ENCODE data around the gene MORN1.

The MORN1 gene

GRCh38 chr1:2288311-2288710 is 103.0 kb downstream of the MORN1 start:
- DNase-seq (ENCODE audit: low read depth in 1 of 2, low spot score in 1 of 2) = no peak
- no peaks in the 10 kb centered on the region for H3K27me3 ChIP-seq (ENCODE audit: insufficient read depth, poor library complexity, severe bottlenecking)
- H3K27ac ChIP-seq (replicated peaks) = no peak overlapping the region
- no peak for TF ChIP-seq POLR2AphosphoS5 (IDR thresholded peaks at IDR 0.05; ENCODE audit: low read depth)
- TF ChIP-seq, protein P1, sequence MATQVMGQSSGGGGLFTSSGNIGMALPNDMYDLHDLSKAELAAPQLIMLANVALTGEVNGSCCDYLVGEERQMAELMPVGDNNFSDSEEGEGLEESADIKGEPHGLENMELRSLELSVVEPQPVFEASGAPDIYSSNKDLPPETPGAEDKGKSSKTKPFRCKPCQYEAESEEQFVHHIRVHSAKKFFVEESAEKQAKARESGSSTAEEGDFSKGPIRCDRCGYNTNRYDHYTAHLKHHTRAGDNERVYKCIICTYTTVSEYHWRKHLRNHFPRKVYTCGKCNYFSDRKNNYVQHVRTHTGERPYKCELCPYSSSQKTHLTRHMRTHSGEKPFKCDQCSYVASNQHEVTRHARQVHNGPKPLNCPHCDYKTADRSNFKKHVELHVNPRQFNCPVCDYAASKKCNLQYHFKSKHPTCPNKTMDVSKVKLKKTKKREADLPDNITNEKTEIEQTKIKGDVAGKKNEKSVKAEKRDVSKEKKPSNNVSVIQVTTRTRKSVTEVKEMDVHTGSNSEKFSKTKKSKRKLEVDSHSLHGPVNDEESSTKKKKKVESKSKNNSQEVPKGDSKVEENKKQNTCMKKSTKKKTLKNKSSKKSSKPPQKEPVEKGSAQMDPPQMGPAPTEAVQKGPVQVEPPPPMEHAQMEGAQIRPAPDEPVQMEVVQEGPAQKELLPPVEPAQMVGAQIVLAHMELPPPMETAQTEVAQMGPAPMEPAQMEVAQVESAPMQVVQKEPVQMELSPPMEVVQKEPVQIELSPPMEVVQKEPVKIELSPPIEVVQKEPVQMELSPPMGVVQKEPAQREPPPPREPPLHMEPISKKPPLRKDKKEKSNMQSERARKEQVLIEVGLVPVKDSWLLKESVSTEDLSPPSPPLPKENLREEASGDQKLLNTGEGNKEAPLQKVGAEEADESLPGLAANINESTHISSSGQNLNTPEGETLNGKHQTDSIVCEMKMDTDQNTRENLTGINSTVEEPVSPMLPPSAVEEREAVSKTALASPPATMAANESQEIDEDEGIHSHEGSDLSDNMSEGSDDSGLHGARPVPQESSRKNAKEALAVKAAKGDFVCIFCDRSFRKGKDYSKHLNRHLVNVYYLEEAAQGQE (IDR thresholded peaks at IDR 0.05; ENCODE audit: insufficient replicate concordance, low read depth) = no peak
- no peak for TF ChIP-seq CTCF (IDR thresholded peaks at IDR 0.05; ENCODE audit: insufficient read depth, low read length)
- no peak for TF ChIP-seq SPI1 (IDR thresholded peaks at IDR 0.05; ENCODE audit: borderline replicate concordance, low read depth)
- TF ChIP-seq GABPA (IDR thresholded peaks at IDR 0.05; ENCODE audit: low read depth) = no peak
- H3K4me3 ChIP-seq (replicated peaks; ENCODE audit: insufficient read depth, low read length) = no peak overlapping the region

DNA sequence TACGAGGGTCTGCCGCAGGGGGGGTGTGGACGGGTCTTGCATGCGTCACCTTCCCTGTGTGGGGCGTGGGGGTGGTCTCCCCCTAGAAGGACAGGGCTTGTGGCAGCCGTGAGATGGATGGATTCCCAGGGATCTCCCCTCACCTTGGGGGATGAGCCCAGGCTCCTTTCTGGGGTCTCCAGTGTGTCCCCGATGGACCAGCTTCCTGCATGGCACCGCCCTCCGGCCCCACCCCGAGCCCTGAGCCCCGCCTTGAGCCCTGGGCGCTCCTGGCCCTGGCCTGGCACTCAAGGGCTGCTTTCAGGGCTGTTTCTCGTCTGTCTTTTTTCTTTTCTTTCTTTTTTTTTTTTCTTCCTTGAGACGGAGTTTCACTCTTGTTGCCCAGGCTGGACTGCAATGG is 103.7 kb downstream of the MORN1 start:
- no peaks in the 10 kb centered on the region for H3K27me3 ChIP-seq (ENCODE audit: insufficient read depth, poor library complexity, severe bottlenecking)
- H3K27ac ChIP-seq (replicated peaks) = no peak overlapping the region
- TF ChIP-seq SPI1 (IDR thresholded peaks at IDR 0.05; ENCODE audit: borderline replicate concordance, low read depth) (no peak), CTCF (IDR thresholded peaks at IDR 0.05; ENCODE audit: insufficient read depth, low read length) (no peak)
- H3K4me3 ChIP-seq (replicated peaks; ENCODE audit: insufficient read depth, low read length) = no peak overlapping the region
- DNase-seq (ENCODE audit: low read depth in 1 of 2, low spot score in 1 of 2) = no peak

DNA sequence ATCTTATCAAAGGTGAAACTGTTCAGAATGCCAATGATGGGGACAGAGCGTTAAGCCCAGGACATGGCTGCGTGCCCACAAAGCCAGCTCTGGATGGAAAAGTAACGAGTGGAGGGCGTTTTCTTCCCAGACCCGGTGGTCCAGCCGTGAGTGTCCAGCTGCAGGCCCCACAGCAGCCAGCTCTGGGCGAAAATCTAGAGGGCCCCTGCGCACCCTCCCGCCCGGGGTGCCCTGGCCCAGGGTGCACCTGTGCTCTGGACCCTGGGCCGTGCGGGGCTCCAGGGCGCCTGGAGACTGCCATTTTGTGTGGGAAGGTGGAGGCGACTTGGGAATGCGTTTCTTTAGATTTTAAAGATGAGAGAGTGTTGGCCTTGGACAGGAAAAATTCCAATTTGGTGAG is 104.4 kb downstream of the MORN1 start:
- Histone ChIP-seq H3K27me3 (ENCODE audit: insufficient read depth, poor library complexity, severe bottlenecking) (no peaks in the 10 kb centered on the region), H3K4me3 (replicated peaks; ENCODE audit: insufficient read depth, low read length) (no peak overlapping the region), H3K27ac (replicated peaks) (no peak overlapping the region)
- no peak for DNase-seq (ENCODE audit: low read depth in 1 of 2, low spot score in 1 of 2)
- TF ChIP-seq, protein P1 (IDR thresholded peaks at IDR 0.05; ENCODE audit: insufficient replicate concordance, low read depth) = no peak
- TF ChIP-seq GABPA (IDR thresholded peaks at IDR 0.05; ENCODE audit: low read depth) (no peak), POLR2AphosphoS5 (IDR thresholded peaks at IDR 0.05; ENCODE audit: low read depth) (no peak), SPI1 (IDR thresholded peaks at IDR 0.05; ENCODE audit: borderline replicate concordance, low read depth) (no peak), CTCF (IDR thresholded peaks at IDR 0.05; ENCODE audit: insufficient read depth, low read length) (no peak)

DNA sequence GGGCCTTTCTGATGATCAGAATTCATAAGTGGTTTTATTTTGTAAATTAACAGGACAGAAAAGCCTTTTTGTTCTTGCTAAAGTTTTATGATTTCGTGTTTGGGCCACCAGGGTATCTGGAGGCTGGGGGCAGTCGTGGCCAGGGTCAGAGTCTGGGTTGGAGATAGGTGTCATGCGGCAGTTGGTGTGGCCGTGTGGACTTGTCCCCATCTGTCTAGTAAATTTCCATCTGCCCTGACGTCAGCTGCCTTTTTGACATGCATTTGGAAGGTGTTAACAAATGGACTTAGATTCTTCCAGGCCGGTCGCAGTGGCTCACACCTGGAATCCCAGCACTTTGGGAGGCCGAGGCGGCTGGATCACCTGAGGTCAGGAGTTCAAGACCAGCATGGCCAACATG is 106.4 kb downstream of the MORN1 start:
- DNase-seq (ENCODE audit: low read depth in 1 of 2, low spot score in 1 of 2) = no peak
- no peaks in the 10 kb centered on the region for H3K27me3 ChIP-seq (ENCODE audit: insufficient read depth, poor library complexity, severe bottlenecking)
- TF ChIP-seq CTCF (IDR thresholded peaks at IDR 0.05; ENCODE audit: insufficient read depth, low read length) (no peak), SPI1 (IDR thresholded peaks at IDR 0.05; ENCODE audit: borderline replicate concordance, low read depth) (no peak), GABPA (IDR thresholded peaks at IDR 0.05; ENCODE audit: low read depth) (no peak), POLR2AphosphoS5 (IDR thresholded peaks at IDR 0.05; ENCODE audit: low read depth) (no peak)
- TF ChIP-seq, protein P1 (IDR thresholded peaks at IDR 0.05; ENCODE audit: insufficient replicate concordance, low read depth) = no peak
- H3K4me3 ChIP-seq (replicated peaks; ENCODE audit: insufficient read depth, low read length) = no peak overlapping the region
- no peak overlapping the region for H3K27ac ChIP-seq (replicated peaks)

Measured in HL-60 (cell line).